HG03565 (cell line): ENCODE measurements around the gene TCOF1.
"Not testable (repeated sequence)": the region's sequence is repeated elsewhere in the genome, so short reads cannot be mapped to it uniquely, and the experiment has no call there.

Experiments
- ATAC-seq: cut with Tn5 transposase; IDR thresholded peaks from one replicate; pipeline ENCODE4 v1.9.1; 2021; ENCODE audit warnings: mild to moderate bottlenecking, moderate library complexity; ENCODE audit not compliant: unreplicated experiment

TCOF1 gene

DNA sequence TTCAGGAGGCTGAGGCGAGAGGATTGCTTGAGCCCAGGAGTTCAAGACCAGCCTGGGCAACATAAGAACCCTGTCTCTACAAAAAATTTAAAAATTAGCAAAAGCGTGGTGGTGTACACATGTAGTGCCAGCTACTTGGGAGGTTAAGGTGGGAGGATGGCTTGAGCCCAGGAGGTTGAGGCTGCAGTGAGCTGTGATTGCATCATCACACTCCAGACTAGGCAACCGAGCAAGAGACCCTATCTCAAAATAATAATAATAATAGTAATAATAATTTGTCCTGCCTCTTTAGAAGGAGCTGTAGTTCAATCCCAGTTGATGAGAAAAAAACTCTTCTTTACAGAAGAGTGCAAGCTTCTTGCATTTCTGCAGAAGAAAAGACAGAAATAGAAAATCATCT lies 65.3 kb downstream of the TCOF1 start:
- no peak for ATAC-seq

DNA sequence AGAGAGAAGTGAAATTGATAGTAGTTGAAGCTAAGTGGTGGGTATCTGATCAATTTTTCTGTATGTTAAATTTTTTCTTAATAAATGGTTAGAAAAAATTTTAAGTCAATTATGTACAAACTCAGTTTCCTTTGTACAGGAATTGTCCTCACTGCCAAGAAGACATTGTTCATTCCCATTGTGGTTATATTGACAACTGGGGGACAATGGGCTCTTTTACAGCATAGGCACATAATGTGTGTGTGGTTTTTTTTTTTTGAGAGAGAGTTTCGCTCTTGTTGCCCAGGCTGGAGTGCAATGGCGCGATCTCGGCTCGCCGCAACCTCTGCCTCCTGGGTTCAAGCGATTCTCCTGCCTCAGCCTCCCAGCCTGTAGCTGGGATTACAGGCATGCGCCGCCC lies 68.7 kb downstream of the TCOF1 start:
- ATAC-seq, result not testable (repeated sequence)

DNA sequence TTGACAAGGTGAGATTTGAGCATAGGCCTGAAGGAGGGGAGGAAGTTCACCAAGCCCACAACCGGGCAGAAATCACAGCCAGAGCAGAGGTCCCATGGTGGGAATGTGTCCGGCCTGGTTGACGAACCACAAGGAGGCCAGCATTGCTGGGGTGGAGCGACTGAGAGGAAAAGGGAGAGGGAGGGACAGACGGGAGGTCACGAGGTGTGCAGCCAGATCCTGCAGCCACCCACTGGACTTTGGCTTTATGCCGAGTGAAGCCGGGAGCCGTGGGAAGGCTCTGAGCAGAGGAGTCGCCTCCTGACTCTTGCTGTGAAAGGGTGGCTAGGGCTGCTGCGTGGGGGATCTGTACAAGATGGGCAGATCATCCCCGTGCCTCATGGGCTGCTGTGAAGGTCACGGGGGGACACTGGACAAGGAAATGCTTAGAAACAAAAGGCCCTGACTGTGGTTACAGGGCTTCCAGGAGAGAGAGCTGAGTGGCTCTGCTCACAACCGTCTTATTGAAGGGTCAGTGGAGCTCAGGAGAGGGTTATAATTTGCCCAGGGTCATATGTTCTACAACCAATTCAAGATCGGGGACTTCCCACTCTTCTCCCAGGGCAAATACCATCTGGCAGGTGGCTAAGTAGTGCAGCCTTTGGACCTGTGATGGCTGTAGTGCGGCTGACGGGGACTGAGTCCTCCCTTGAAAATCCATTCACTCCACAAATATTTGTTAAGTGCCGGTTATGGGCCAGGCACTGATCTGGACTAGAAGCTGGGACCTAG lies 70.8 kb downstream of the TCOF1 start:
- no peak for ATAC-seq

DNA sequence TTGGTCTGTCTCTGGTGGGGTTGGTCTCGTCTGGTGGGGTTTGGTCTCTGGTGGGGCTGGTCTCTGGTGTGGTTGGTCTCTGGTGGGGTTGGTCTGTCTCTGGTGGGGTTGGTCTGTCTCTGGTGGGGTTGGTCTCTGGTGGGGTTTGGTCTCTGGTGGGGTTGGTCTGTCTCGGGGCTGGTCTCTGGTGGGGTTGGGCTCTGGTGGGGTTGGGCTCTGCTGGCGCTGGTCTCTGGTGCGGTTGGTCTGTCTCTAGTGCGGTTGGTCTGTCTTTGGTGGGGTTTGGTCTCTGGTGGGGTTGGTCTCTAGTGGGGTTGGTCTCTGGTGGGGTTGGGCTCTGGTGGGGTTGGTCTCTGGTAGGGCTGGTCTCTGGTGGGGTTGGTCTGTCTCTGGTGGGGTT lies 71.5 kb downstream of the TCOF1 start:
- no peak for ATAC-seq

DNA sequence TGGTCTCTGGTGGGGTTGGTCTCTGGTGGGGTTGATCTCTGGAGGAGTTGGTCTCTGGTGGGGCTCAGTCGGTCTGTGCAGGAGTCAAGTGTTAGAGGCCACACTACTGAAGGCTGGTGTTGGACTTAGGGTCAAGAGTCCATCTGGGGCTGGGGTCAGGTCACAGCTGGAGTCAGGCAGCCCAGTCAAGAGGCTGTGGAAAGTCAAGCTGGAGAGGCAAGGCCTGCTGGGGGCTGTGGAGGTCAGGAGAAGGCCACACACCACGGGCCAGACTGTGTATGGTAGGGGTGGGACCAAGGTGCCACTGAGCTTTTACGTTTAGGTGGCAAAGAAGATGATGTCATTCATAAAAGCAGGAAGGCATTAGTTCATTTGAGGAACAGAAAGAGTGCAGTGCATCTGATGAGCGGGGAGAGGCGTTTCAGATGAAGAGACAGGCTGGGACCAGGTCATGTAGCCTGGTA lies 71.9 kb downstream of the TCOF1 start:
- no peak for ATAC-seq

DNA sequence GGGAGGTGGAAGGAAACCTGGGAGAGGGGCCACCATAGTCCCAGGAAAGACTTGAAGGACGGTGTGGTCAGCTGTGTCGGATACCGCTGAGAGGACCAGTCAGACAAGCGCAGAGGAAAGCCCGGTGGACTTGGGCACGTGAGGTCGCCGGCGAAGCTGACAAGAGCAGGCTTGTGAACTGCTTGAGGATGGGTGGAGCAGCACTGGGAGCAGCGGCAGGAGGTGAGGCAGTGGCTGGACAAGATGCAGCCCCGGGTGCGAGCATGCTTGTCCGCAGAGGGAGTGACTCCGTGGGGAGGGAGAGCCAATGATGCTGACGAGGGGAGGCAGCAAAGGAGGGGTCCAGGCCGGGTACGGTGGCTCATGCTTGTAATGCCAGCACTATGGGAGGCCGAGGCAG lies 73.6 kb downstream of the TCOF1 start:
- no peak for ATAC-seq

DNA sequence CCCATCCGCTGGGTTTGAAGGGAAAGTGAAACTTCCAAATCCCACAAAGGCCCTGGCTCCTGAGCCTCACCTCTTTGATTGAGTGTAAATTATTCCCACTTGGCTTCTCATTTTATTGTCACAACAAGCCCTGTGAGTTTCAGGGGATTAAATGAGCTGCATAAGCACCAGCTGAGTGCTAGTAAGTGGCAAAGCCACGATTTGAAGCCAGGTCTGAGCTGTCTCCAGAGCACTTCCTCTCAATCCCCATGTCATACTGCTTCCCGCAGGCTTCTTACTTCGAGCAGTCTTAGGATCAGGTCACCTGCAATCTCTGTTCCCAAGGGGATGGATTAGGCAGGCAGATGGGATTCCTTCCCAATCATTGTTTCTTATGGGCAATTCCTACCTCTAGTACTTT lies 74.1 kb downstream of the TCOF1 start:
- no peak for ATAC-seq

DNA sequence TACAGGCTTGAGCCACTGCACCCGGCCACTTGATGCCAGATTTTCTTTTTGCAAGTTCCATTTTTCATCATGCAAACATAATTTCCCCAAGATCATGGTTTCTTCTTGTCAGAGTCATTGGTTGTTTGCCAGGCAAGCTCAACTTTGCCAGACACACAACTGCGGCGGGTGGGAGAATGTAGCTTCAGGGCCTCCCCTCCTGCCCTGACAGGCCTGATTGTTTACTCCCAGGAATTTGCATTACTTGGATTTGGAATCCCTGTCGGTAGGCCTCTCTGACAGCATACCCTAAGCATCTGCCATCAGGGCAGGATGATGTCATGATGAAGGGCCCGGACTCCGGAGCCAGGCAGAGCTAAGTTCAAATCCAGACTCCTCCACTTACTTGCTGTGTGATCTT lies 77.0 kb downstream of the TCOF1 start:
- ATAC-seq, result no peak

DNA sequence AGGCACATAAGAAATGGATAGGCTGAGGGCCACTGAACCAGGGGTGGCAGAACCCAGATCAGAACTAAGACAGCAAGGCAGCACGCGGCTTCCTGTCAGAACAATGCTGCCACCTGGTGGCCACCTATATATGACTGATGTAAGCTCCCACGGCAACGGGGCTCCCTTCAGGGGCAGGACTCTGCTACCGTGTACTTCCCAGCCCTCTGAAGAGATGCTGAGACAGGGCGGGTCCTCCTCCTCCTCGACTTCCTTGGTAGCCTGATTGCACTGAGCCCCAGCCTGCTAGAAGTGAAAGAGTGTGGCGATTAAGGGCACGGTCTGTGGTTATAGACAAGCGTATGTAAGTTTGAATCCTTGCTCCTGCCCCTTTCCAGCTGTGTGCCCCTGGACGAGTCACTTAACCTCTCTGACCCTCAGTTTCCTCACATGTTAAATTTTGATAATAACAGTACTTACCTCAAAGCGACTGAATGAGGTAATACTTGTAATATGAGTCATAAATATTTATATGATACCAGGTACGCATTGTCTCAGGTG lies 78.7 kb downstream of the TCOF1 start:
- peak; percentile 93 for ATAC-seq

DNA sequence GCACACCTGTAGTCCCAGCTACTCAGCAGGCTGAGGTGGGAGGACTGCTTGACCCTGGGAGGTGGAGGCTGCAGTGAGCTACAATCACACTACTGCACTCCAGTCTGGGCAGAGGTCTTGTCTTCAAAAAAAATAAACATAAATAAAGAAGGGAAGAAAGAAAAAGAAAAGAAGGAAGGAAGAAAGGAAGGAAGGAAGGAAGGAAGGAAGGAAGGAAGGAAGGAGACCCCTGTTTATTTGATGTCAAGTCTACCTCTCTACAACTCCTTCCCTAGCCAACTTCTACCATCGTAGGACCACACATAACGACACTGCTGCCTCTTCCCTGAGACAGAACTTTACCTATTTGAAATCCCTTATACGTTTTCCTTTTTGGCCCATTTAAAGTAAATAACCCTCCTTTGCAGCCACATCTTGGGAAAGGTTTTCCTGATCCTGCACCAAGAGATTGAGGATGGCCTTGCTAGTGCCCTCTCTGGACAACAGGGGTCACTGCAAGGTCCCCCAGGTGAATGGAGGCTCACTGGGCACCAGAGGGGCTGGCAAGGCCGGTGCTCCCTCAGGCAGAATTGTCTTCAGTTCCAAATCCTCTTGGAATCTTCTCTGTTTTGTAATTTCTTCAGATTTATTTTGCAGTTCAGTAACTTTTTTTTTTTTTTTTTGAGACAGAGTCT lies 81.5 kb downstream of the TCOF1 start:
- ATAC-seq, result no peak

DNA sequence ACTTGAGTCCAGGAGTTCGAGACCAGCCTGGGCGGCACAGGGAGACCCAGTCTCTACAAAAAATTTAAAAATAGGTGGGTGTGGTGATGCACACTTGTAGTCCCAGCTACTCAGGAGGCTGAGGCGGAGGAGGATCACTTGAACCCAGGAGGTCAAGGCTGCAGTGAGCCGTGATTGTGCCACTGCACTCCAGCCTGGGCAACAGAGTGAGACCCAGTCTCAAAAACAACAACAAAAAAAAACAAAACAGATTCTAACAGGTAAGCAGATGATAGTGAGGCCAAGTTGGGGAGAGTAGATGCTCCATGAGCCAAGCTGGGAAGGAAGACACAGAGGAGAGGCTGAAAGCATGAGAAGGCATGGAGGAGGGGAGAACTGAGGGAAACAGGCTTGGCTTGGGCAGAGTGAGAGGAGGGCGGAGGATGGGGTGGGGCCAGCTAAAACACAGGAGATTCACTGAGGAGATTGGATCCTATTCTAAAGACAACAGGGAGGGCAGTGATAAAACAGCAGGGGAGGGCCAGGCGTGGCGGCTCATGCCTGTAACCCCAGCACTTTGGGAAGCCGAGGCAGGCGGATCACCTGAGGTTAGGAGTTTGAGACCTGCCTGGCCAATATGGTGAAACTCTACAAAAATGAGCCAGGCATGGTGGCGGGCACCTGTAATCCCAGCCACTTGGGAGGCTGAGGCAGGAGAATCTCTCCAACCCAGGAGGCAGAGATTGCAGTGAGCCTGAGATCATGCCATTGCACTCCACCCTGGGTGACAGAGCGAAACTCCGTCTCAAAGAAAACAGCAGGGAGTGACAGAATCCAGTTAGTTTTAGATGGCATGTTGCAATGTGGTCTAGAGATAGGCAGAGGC lies 83.7 kb downstream of the TCOF1 start:
- ATAC-seq, result no peak

DNA sequence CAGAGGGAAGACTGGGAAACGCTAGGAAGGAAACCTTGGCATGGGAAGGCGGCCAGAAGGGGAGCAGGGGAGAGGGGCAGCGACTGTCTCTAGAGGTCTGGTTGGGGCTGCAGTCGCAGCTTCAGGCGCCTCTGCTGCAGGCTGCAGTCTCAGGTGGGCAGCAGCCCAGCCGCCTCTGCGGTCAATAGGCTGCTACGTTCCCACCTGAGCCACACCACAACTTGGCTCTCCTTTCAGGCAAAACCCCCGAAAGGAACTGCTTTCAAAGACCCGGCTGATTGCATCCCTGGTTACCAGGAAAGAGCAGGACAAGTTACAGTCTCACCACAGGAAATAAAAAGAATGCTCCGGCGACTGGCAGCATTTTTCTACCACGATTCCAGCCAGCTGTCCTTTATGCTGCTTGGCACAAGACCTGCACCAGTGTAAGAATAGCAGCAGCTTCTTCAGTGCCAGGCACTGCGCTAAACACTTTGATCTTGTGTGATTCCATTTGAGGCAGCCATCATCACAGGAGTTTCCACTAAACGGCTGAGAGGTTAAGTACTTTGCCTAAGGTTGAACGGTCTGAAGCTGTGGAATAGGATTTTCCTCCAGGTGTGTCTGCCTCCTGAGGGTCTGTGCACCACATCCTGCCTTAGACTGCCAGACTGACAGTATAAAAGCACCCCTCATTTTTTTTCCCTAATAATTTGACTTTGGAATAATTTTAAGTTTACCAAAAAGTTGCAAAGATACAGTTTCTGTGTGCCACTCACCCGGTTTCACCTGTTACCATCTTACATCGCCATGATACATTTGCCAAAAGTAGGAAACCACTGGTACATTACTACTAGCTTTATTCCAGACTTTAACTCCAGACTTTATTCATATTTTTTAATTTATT lies 84.6 kb downstream of the TCOF1 start:
- ATAC-seq, result no peak

DNA sequence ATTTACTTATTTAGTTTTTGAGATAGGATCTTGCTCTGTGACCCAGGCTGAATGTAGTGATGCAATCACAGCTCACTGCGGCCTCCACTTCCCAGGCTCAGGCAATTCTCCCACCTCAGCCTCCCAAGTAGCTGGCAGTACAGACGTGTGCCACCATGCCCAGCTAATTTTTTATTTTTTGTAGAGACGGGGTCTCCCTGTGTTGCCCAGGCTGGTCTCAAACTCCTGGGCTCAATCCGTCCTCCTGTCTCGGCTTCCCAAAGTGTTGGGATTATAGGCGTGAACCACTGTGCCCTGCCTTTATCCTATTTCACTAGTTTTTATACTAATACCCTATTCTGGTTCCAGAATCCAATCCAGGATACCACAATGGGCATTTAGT lies 85.2 kb downstream of the TCOF1 start:
- ATAC-seq, result no peak

DNA sequence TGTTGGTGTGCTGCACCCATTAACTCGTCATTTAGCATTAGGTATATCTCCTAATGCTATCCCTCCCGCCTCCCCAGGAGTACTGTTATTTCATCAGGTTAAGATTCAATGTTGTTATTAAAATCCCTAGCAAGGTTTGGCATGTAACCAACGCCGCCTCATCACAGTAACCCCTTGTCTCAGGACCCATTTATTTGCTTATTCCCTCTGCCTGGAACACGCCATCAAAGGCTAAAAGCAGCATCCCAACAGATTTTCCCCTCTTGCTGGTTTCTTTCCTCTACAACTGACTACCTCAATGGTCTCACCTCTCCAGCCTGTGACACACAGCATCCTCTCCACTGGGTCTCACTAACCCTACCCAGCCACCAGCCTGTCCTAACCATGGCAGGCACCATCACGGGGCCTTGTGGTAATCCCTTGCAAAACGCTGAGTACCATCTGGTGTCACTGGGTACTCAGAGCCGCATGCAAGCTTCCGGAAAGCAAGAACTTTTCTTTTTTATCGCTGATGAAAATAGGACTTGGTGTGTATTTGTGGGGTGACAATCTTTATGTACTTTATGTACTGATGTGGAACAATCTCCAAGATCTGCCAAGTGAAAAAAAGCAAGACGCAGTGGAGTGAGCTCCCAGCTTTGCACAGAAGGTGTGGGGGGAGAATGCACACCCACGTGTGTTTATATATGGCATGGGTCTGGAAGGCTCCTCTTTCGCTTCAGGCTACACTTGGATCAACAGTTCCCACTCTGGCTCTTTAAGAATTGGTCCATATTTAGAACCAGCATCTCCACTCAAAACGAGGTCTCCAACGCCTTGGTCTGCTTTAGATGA lies 86.0 kb downstream of the TCOF1 start:
- no peak for ATAC-seq

DNA sequence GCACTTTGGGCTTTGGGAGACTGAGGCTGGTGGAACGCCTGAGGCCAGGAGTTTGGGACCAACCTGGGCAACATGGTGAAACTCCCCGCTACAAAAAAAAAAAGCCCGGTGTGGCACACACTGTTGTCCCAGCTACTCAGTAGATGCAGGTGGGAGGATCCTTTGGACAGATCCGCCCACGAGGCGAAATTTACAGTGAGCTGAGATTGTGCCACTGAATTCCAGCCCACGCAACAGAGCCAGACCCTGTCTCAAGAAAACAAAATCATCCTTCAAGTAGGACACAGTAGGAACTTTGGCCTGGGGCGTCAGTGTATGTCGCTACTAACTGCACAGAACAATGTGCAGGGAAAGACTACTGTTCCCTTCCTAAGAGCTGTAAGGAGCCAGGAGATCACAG lies 87.3 kb downstream of the TCOF1 start:
- ATAC-seq, result no peak

DNA sequence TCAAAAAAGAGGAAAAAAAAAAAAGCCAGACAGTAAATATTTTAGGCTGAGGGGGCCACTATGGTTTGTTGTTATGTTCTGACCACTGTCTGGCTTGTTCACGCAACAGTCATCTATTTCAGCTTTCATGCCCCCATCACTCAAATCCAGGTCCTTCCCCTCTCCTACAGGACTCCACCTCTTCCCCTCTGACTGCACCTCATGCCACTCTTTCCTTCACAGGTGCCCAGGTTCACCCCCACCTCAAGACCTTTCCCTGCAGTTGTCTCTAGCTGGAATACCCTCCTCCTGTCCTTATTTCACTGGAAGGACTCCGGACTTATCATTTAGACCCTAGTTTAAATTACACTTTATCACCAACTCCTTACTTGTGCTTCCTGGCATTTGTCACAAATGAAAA lies 88.6 kb downstream of the TCOF1 start:
- ATAC-seq, result no peak

DNA sequence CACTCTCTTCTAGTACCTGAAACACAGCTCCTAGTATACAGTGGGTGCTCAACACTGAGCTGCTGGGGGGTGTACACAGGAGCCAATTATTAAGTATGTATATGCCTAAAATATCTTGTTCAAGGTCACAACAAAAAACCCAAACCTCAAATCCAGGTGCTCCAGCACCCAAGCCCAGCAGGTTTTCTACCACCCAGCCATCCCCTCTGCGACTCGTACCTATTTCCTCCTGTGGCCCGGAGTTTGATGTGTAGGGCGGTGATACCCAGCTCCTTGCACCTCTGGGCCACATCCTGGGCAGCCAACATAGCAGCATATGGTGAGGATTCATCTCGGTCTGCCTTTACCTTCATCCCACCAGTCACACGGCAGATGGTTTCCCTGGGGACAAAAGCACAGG lies 89.1 kb downstream of the TCOF1 start:
- ATAC-seq, result no peak

DNA sequence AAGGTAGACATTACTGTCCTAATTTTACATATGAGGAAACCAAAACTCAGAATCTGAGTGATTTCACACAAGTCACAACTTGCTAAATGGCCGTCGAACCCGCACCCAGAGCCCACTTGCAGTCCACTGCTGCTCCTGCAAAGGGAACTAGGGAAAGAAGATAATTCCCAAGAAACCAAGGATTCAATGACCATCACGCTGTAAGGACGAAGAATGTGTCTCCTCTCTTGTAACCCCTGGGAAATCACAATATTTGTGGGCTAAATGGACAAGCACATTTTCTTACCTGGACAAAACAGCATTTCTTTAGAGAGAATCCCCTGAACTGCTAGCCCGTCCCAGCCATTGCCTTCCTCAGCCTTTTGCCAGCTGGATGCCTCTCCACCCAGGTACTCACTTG lies 89.7 kb downstream of the TCOF1 start:
- ATAC-seq, result no peak

DNA sequence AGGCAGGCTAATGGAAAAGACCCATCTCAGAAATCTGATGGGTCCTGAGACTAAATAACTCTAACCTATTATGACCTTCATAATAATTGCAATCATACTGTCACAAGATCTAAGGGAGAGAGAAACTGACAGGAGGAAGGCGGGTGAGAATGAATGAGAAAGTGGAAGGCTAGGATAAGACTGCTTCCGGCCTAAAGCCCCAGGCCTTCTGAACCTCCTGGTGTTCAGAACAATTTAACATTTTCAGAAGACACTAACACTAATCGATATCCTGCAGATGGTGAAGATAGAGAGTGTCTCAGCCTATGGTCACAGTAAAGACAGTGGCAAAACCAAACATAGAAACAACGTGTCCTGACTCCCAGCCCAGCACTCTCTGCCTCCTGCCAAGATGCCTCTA lies 90.8 kb downstream of the TCOF1 start:
- no peak for ATAC-seq
